Esophagus squamous epithelium (tissue), 4 donors: ENCODE data around the gene TSPAN31.

Experiments
- CTCF ChIP-seq, 6 experiments: fragments of 450-650 bp in 4 of 6; fragments of 200-600 bp in 2 of 6; sonication (generic) in 2 of 6; IDR thresholded peaks; one replicate each; pipeline ENCODE4 v1.5.1; 2016 to 2019; ENCODE audit warnings: antibody characterized with exemption in 6 of 6, mild to moderate bottlenecking in 4 of 6, moderate library complexity in 4 of 6
- POLR2A ChIP-seq, 4 donors: fragments of 450-650 bp; IDR thresholded peaks; one replicate each; pipeline ENCODE4 v1.6.1; 2017; ENCODE audit warnings: antibody characterized with exemption in 4 of 4, mild to moderate bottlenecking in 4 of 4, moderate library complexity in 3 of 4

- no peak for TF ChIP-seq CTCF (IDR thresholded peaks at IDR 0.05)
- no peak for TF ChIP-seq POLR2A (IDR thresholded peaks at IDR 0.05)
Observed at GRCh38 chr12:57776247-57776587, 31.4 kb downstream of the TSPAN31 start.
